HG03175 (cell line): ENCODE results near the gene ZSCAN22.
"Not testable (repeated sequence)": the region's sequence is repeated elsewhere in the genome, so short reads cannot be mapped to it uniquely, and the experiment has no call there.

Experiments
- ATAC-seq: cut with Tn5 transposase; IDR thresholded peaks from one replicate; pipeline ENCODE4 v1.9.1; 2021; ENCODE audit warnings: mild to moderate bottlenecking, moderate library complexity; ENCODE audit not compliant: unreplicated experiment

Gene ZSCAN22

GRCh38 chr19:58326914-58327726 is at the start of gene ZSCAN22:
TSS of gene ZSCAN22 (plus strand) at chr19:58326994. CDS start at chr19:58334803, 7,809 bp downstream.
- peak; percentile 92 for ATAC-seq

GRCh38 chr19:58277197-58277596 is 49.6 kb upstream of the ZSCAN22 start:
- no peak for ATAC-seq

- no peak for ATAC-seq
Observed at GRCh38 chr19:58277748-58278540, 48.9 kb upstream of the ZSCAN22 start.

GRCh38 chr19:58278541-58279041 is 48.2 kb upstream of the ZSCAN22 start, which contains the start of gene ZNF8:
TSS of gene ZNF8 (plus strand) at chr19:58278955. CDS start at chr19:58279082, 127 bp downstream.
- ATAC-seq: peak; percentile 97

DNA sequence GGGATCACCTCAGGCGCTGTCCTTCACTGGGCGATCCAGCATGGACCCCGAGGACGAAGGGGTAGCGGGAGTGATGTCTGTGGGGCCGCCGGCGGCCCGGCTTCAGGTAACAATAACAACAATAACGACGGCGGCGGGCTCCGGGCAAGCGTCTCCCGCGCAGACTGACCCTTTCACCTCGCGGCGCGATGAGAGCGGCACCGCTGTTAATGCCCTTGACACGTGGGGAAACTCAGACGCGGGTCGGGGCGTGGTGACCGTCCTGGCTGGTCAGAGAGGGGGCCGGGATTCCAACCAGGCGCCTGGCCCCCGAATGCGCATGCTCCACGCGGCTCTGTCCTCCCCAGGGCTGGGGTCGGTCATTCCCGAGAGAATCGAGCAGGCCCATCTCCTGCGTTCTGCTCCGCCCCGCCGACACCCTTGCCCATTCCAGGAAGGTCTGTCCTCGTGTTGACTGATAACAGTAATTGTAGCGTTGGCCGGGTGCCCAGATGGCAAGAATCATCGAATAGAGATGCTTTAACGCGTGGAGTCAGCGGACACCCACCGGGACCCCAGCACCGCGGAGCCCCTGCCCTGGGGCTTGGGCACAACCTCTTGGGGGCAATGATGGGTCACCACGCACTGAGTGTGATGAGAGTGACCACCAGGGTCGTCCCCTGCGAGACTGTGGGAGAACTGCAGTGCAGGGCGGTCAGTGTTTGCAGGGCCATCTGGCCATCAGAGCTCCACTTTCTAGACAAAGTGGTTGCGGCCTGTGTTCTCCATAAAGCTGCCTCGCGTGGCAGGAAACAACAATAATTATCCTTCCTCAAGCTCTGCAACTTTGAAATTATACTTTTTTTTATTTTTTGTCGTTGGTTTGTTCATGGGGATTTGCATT is 47.5 kb upstream of the ZSCAN22 start:
- ATAC-seq: peak; percentile 23

DNA sequence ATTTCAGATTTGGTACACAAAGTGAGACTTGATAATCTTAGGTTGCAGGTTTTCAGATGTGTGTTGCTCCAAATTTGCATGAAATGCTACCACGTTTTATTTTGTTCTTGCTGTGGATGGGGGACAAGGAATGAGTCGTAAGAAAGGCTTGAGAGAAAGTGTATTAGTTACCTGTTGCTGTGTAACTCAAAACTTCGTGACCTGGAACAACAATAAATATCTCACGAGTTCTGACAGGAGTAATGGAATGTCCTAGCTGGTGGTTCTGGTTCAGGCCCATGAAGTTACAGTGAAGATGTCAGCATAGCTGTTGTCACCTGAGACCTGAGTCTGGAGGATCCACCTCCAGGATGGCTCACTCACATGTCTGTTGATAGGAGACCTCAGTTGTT is 46.9 kb upstream of the ZSCAN22 start:
- no peak for ATAC-seq

DNA sequence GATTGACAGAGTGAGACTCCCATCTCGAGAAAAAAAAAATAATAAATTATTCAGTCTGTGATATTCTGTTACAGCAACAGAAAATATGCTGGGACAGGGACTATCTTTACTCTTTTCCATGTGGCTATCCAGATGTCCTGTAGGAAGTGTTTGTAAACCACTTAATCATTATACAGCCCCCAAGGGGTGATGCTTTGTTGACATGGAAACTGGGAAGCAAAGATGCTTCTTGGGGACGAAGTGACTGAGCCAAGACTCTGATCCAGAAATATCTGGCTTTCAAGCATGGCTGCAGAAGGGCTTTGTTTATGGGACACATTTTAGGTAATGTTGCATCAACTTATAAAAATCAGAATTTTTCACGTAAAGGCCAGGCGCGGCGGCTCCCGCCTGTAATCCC is 42.6 kb upstream of the ZSCAN22 start:
- no peak for ATAC-seq

- ATAC-seq: no peak
Observed at GRCh38 chr19:58291943-58292342, 34.9 kb upstream of the ZSCAN22 start.

DNA sequence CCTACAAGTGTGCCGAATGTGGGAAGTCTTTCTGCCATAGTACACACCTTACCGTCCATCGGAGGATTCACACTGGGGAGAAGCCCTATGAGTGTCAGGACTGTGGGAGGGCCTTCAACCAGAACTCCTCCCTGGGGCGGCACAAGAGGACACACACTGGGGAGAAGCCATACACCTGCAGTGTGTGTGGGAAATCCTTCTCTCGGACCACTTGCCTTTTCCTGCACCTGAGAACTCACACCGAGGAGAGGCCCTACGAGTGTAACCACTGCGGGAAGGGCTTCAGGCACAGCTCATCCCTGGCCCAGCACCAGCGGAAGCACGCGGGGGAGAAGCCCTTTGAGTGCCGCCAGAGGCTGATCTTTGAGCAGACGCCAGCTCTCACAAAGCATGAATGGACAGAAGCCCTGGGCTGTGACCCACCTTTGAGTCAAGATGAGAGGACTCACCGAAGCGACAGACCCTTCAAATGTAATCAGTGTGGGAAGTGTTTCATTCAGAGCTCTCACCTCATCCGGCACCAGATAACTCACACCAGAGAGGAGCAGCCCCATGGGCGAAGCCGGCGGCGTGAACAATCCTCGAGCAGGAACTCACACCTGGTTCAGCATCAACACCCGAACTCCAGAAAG is 31.9 kb upstream of the ZSCAN22 start:
- no peak for ATAC-seq

DNA sequence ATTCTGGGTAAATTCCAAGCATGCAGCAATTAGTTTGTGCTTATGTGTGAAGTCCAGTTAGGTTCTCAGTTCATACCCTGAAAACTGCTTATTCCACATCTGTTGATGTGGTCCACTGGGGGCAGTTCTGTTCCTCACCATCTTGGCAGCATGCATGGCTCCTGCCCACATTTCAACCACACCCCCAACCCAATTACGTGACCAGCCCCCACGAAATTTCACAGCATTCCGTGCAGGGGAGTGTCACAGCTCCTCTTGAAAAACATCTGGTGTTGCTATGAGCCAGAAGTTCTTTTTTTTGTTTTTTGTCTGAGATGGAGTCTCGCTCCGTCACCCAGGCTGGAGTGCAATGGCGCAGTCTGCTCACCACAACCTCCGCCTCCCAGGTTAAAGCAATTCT is 30.7 kb upstream of the ZSCAN22 start:
- ATAC-seq: no peak

DNA sequence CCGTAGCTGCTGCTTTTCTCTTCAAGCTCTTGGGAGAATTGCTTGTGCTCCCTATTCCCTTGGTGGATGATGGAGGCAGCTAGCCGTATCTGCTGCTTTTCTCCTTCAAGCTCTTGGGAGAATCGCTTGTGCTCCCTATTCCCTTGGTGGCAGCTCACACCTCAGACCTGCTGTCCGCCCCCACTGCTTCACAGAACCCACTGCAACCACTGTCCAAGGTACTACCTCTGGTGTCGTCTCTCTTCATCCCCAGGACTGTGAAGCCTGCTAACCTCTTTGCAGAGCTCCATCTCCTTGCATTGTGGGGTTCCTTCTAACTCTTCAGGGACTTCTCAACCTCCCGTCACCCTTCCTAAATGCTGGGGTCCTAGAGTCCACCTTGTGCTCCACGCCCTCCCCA is 26.2 kb upstream of the ZSCAN22 start:
- no peak for ATAC-seq

GRCh38 chr19:58304255-58304654 is 22.5 kb upstream of the ZSCAN22 start:
- no peak for ATAC-seq

DNA sequence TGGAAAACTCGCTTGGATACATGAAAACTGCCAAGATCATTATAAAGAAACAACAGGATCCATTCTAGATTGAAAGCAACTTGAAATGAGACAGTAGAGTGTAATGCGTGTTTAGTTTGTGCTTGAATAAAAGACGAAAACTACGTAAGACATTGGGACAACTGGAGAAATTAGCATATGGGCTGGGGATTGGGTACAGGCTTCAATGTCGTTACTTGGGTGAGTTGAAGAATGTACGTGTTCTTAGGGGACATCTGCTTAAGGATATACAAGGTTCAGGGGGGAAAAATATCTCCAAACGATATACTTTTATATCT is 22.1 kb upstream of the ZSCAN22 start:
- no peak for ATAC-seq

- peak; percentile 94 for ATAC-seq
Observed at GRCh38 chr19:58305065-58305931, 21.5 kb upstream of the ZSCAN22 start, which contains the start of gene ERVK3-1. TSS of gene ERVK3-1 (plus strand) at chr19:58305377. CDS start at chr19:58312169, 6,792 bp downstream.

- ATAC-seq: no peak
Observed at GRCh38 chr19:58305932-58306323, 20.9 kb upstream of the ZSCAN22 start.

- ATAC-seq: no peak
Observed at GRCh38 chr19:58307736-58308135, 19.1 kb upstream of the ZSCAN22 start.

DNA sequence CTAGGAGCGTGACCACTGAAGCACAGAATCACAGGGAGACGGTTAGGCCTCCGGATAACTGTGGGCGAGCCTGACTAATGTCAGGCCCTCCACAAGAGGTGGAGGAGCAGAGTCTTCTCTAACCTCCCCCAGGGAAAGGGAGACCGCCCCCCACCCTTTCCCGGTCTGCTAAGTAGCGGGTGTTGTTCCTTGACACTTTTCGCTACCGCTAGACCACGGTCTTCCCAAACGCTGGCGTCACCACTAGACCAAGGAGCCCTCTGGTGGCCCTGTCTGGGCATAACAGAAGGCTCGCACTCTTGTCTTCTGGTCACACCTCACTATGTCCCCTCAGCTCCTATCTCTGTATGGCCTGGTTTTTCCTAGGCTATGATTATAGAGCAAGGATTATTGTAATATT is 16.1 kb upstream of the ZSCAN22 start:
- not testable (repeated sequence) for ATAC-seq

GRCh38 chr19:58311345-58311865 is 15.4 kb upstream of the ZSCAN22 start:
- no peak for ATAC-seq

DNA sequence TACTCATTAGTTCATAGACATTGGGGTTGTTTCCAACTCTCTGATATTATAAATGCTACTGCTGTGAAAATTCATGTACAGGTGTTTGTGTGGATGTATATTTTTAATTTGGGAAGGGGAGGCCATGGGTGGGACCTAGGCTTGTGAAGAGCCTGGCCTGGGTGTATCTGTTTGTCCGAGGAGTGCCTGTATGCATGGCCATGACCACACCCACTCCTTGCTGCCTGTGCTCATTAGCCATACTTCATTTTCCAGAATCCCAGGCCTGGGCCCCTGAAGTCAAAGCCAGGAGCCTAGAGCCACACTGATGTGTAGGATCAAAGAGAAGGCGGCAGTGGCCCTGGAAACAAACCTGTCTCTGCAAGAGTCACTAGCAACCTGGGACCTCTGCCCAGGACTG is 11.2 kb upstream of the ZSCAN22 start:
- ATAC-seq: no peak
